Ascending aorta (tissue), 2 donors: ENCODE results near the gene GREB1L. TPM values are rescaled to one million over a fixed set of nuclear protein-coding genes. Genes with fewer than 3 reads are reported as not detected.

Experiments used
- DNase-seq, 2 donors: peaks; one replicate each; pipeline ENCODE4 v3.0.0-alpha.2; 2019; ENCODE audit warnings: low spot score in 2 of 2
- H3K27ac ChIP-seq, 2 donors: fragments of 200-600 bp; sonication (generic); one replicate each; pipeline ENCODE4 v1.5.1; 2016 to 2017; ENCODE audit warnings: mild to moderate bottlenecking in 1 of 2
- H3K27me3 ChIP-seq: fragments of 200-600 bp; sonication (generic); one replicate; pipeline ENCODE4 v1.5.1; 2017
- H3K36me3 ChIP-seq, 2 donors: fragments of 200-600 bp; sonication (generic); one replicate each; pipeline ENCODE4 v1.5.1; 2016
- H3K4me1 ChIP-seq, 2 donors: fragments of 200-600 bp; sonication (generic); one replicate each; pipeline ENCODE4 v1.5.1; 2016 to 2017; ENCODE audit warnings: mild to moderate bottlenecking in 1 of 2
- H3K4me3 ChIP-seq, 2 donors: fragments of 200-600 bp; sonication (generic); one replicate each; pipeline ENCODE4 v1.5.1; 2016 to 2017; ENCODE audit warnings: mild to moderate bottlenecking in 1 of 2
- H3K9me3 ChIP-seq, 2 donors: fragments of 200-600 bp; sonication (generic); one replicate each; pipeline ENCODE4 v1.5.1; 2016
- CTCF ChIP-seq, 3 experiments: fragments of 200-600 bp in 2 of 3; fragments of 450-650 bp in 1 of 3; sonication (generic) in 2 of 3; IDR thresholded peaks; one replicate each; pipeline ENCODE4 v1.5.1; 2016 to 2019; ENCODE audit warnings: antibody characterized with exemption in 3 of 3, mild to moderate bottlenecking in 1 of 3, moderate library complexity in 1 of 3
- intact Hi-C: fragments of 100-400 bp; cut with DNase I; formaldehyde crosslinking; loops from one replicate; pipeline ENCODE4 v1.15.1; 2023
- total RNA-seq: library from RNA; depleted of rRNA; stranded (reverse); fragments of >200 nt; gene quantifications from one replicate; pipeline ENCODE4 v1.1.0, GENCODE V29; 2016

GREB1L gene
- total RNA-seq, 1 donor from 2014 or later = 2.2 TPM

GRCh38 chr18:21255211-21255610 is 13.2 kb downstream of the GREB1L start:
- Histone ChIP-seq H3K27ac (no peak overlapping the region), H3K36me3 (no peaks in the 10 kb centered on the region), H3K4me1 (no peaks in the 10 kb centered on the region), H3K9me3 (no peaks in the 10 kb centered on the region), H3K4me3 (no peak overlapping the region), H3K27me3 (no peaks in the 10 kb centered on the region)
- intact Hi-C loops = no loop called here
- DNase-seq = no peak
- TF ChIP-seq CTCF (IDR thresholded peaks at IDR 0.05) = no peak

DNA sequence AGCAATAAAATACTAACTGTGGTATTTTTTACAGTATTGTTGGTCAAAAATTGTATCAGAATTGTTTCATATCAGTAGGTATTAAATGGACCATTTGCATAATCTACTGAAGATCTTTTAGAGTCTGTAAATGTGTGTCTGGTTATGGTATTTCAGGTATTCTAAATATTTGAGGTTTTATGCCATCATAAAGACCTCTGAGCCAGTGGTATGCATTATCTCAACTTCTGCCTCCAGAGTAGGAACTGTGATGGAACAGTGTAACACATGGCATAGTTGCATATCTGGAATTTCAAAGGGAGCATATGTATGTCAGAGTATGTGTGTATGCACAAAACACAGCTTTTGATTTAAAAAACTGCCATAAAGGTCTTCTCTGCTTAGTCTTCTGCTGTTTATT is 15.4 kb downstream of the GREB1L start:
- intact Hi-C loops = no loop called here
- Histone ChIP-seq H3K27me3 (no peaks in the 10 kb centered on the region), H3K4me1 (no peaks in the 10 kb centered on the region), H3K27ac (no peak overlapping the region), H3K9me3 (no peaks in the 10 kb centered on the region), H3K4me3 (no peak overlapping the region), H3K36me3 (no peaks in the 10 kb centered on the region)
- no peak for DNase-seq
- TF ChIP-seq CTCF (IDR thresholded peaks at IDR 0.05) = no peak

DNA sequence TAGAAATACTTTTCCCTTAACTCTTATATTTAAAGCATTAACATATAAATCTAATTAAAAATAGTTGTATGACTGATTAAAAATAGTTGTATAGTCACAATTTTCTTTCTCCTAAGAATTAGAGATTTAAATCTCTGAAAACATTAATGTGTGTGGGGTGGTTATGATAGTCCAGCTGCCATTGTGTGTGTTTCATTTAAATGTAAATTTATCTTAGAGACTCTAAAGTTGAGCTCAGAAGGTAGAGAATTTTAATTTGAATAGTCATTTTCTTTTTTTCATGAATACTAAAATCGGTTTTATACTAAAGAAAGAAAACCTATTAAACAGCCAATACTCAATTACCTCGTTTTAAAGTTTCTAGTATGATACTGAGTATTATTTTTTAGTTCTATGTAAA is 18.6 kb downstream of the GREB1L start:
- Histone ChIP-seq H3K36me3 (no peaks in the 10 kb centered on the region), H3K27ac (no peak overlapping the region), H3K4me1 (peaks cover 0 to 12% of the 10 kb centered on the region in 2 donors), H3K4me3 (no peak overlapping the region), H3K9me3 (no peaks in the 10 kb centered on the region), H3K27me3 (no peaks in the 10 kb centered on the region)
- DNase-seq = no peak
- intact Hi-C loops = no loop called here
- TF ChIP-seq CTCF (IDR thresholded peaks at IDR 0.05) = no peak

- Histone ChIP-seq H3K4me3 (no peak overlapping the region), H3K27ac (no peak overlapping the region), H3K9me3 (no peaks in the 10 kb centered on the region), H3K36me3 (no peaks in the 10 kb centered on the region), H3K4me1 (peaks cover 0 to 12% of the 10 kb centered on the region in 2 donors), H3K27me3 (no peaks in the 10 kb centered on the region)
- DNase-seq = no peak
- no peak for TF ChIP-seq CTCF (IDR thresholded peaks at IDR 0.05)
- intact Hi-C loops = no loop called here
Measured at GRCh38 chr18:21261352-21261751, 19.3 kb downstream of the GREB1L start.

GRCh38 chr18:21262244-21262643 is 20.2 kb downstream of the GREB1L start:
- no peaks in the 10 kb centered on the region for H3K36me3 ChIP-seq
- TF ChIP-seq CTCF (IDR thresholded peaks at IDR 0.05) = no peak

DNA sequence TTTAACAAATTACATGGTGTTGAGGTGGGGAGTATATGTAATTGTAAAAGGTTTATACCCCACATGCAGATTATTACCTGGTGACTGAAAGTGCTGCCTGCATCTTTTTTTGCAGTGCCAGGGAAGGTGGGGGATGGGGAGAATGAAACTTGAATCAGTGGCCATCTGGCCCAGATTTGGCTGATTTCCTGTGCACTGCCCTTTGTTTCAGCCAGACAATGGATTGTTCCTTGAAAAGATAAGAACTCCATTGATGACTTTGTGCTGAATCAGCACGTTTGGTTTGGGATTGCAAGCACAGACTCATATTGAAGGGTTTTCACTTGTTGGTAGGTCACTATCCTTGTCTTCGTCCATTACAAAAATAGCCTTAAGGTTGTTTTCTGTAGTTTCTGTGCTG is 20.9 kb downstream of the GREB1L start:
- Histone ChIP-seq H3K36me3 (no peaks in the 10 kb centered on the region), H3K4me3 (no peak overlapping the region), H3K27ac (no peak overlapping the region), H3K27me3 (no peaks in the 10 kb centered on the region), H3K9me3 (no peaks in the 10 kb centered on the region), H3K4me1 (peaks cover 0 to 12% of the 10 kb centered on the region in 2 donors)
- TF ChIP-seq CTCF (IDR thresholded peaks at IDR 0.05) = no peak
- intact Hi-C loops = no loop called here
- DNase-seq = no peak

More at GRCh38 chr18:21262244-21262643, 20.2 kb downstream of the GREB1L start:
- no peak overlapping the region for H3K4me3 ChIP-seq
- intact Hi-C loops = no loop called here
- DNase-seq = no peak
- H3K9me3 ChIP-seq = no peaks in the 10 kb centered on the region
- no peak overlapping the region for H3K27ac ChIP-seq
- H3K4me1 ChIP-seq = peaks cover 0 to 12% of the 10 kb centered on the region in 2 donors
- H3K27me3 ChIP-seq = no peaks in the 10 kb centered on the region
